Measurements from ENCODE around the gene DNAJC15. TPM values are rescaled to one million over a fixed set of nuclear protein-coding genes. Genes with fewer than 3 reads are reported as not detected.

Gene DNAJC15
- total and polyA plus RNA-seq, 2 of the 4 experiments (the other 2 are of a cell fraction), result 7.0 to 22.0 TPM

DNA sequence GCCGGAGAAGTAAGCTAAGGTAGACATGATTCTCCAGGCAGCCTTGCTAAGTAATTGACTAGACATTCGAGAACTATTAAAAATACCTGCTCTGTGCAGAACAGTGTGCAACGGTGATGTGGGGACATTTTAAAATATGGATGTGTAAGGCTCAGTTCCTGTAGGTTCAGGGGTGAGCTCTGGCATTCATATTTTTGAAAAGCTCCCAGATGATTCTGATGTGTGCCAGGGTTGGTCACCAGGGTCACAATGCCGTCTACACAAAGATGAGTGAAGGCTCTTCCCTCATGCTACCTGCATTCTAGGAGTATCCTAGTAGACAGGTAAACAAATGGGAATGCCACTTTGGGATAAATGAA is 30.6 kb upstream of the DNAJC15 start:
- BruUV-seq (replicated peaks), result no TSS peak
- ChIA-PET CTCF (no interaction called here), POLR2A (ENCODE audit: unreplicated experiment) (interaction anchor here (1.0 kb wide), 1 partner anchor 35 kb away, joined by 4 read pairs; no protein-coding TSS in a partner anchor)
- Histone ChIP-seq H3K4me3 (ENCODE audit: insufficient read depth, low read depth, low read length) (no peak overlapping the region), H3K27me3 (ENCODE audit: control insufficient read depth, insufficient read depth, low read length) (no peaks in the 10 kb centered on the region), H2BK15ac (ENCODE audit: low read depth, low read length) (peak overlapping the region; percentile 99; the same call in 1 of the 3 replicates), H2BK5ac (ENCODE audit: low read depth, low read length, poor library complexity, severe bottlenecking) (no peak overlapping the region), H3K9ac (ENCODE audit: low read depth, low read length) (no peak overlapping the region; the same call in 1 of the 2 replicates), H3K27ac (ENCODE audit: insufficient read depth, low read length) (no peak overlapping the region), H3K18ac (ENCODE audit: low read depth, low read length) (peak overlapping the region; percentile 34; the same call in 1 of the 2 replicates), H3K9me3 (ENCODE audit: control insufficient read depth, insufficient read depth, low read length) (no peaks in the 10 kb centered on the region), H3K79me1 (ENCODE audit: low read depth in 1 of 2, low read length in 2 of 2) (no peaks in the 10 kb centered on the region), H4K8ac (ENCODE audit: low read depth in 2 of 2, low read length in 2 of 2) (peak overlapping the region; percentile 78 to 97; a peak in 3 of 4 replicates), H3K4me2 (ENCODE audit: low read depth, low read length) (peak overlapping the region; percentile 94; the same call in 1 of the 2 replicates), H2AFZ (replicated peaks; ENCODE audit: low read length, poor library complexity) (peak overlapping the region; percentile 26), H3K14ac (replicated peaks; ENCODE audit: low read depth, low read length) (peak overlapping the region; percentile 93), H3K4me1 (ENCODE audit: control insufficient read depth, insufficient read depth, low read length) (peaks cover 4% of the 10 kb centered on the region), H4K91ac (ENCODE audit: insufficient read depth, low read depth, low read length) (peak overlapping the region; percentile 78), H2AK5ac (ENCODE audit: low read depth, low read length) (peak overlapping the region; percentile 77; the same call in 1 of the 2 replicates), H3K9me1 (ENCODE audit: insufficient read depth, low read length) (peaks cover 7% of the 10 kb centered on the region; the same call in 1 of the 2 replicates), H3K23ac (ENCODE audit: low read depth, low read length) (peak overlapping the region; percentile 89; the same call in 1 of the 2 replicates), H4K5ac (ENCODE audit: low read depth, low read length) (0 out of 2 replicates have a peak overlapping the region, but pooled peaks have one; percentile 39), H4K20me1 (ENCODE audit: insufficient read depth, low read length) (no peaks in the 10 kb centered on the region), H3K36me3 (ENCODE audit: control insufficient read depth, insufficient read depth, low read length) (no peaks in the 10 kb centered on the region), H2BK20ac (ENCODE audit: low read depth, low read length) (peak overlapping the region; percentile 98), H2BK120ac (ENCODE audit: low read depth, low read length) (peak overlapping the region; percentile 99), H2AK9ac (replicated peaks; ENCODE audit: low read depth, low read length, poor library complexity) (no peak overlapping the region), H3K4ac (ENCODE audit: low read depth, low read length) (peak overlapping the region; percentile 75), H3K56ac (ENCODE audit: extremely low read depth, insufficient read depth, low read length) (no peak overlapping the region)
- WGBS, 2 experiments (ENCODE audit: extremely low coverage in 2 of 2, insufficient read length in 1 of 2), result 80% methylated on average over 1 of the region's 4 CpGs; no CpG with 5 or more reads in 1 of the 2 experiments
- intact Hi-C loops (cut with micrococcal nuclease), result loop anchor here (1.0 kb wide), 1 partner anchor 63 kb away; no protein-coding TSS in a partner anchor
- in situ Hi-C loops (cut with MboI; ENCODE audit: low sequenced_read_pairs), result no loop called here
- TF ChIP-seq, protein P1, sequence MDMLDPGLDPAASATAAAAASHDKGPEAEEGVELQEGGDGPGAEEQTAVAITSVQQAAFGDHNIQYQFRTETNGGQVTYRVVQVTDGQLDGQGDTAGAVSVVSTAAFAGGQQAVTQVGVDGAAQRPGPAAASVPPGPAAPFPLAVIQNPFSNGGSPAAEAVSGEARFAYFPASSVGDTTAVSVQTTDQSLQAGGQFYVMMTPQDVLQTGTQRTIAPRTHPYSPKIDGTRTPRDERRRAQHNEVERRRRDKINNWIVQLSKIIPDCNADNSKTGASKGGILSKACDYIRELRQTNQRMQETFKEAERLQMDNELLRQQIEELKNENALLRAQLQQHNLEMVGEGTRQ (IDR thresholded peaks at IDR 0.05; ENCODE audit: low read depth, low read length), result no peak
- TF ChIP-seq NFE2L2 (IDR thresholded peaks at IDR 0.05; ENCODE audit: low read depth, low read length), result no peak
- DNase-seq (no peak), ATAC-seq (ENCODE audit: low read depth) (no peak)
- dilution Hi-C loops (cut with HindIII; ENCODE audit: low sequenced_read_pairs, unreplicated experiment), result no loop called here
